ENCODE data around the gene EZR.

EZR gene

DNA sequence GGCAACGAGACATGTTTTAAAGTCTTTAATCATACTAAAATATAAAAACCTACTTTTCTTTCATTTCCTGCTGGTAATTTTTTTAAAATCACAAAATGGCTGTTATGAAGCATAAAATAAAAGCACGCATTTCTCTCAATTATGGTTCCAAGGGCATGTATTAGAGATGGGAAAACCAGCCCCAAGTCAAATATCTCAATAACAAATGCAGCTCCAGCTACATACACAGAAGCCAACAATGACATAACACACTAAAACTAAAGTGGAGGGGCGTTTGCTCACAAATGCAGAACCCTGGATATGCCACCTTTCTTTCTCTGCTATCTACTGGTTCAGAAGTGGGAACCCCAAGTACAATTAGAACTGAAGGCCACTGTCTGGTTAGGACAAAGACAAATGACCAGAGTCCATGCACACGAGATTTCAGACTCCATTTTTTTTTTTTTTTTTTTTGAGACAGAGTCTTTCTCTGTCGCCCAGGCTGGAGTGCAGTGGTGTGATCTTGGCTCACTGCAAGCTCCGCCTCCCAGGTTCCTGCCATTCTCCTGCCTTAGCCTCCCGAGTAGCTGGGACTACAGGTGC is 27.8 kb downstream of the EZR start:
- ChIA-PET POLR2A (no interaction called here), CTCF (interaction anchor here (0.6 to 6.7 kb wide), 8 partner anchors 9 to 182 kb away, joined by 3 to 66 read pairs (median 6); no protein-coding TSS in a partner anchor)
- no peak for DNase-seq (ENCODE audit: extremely low spot score)

DNA sequence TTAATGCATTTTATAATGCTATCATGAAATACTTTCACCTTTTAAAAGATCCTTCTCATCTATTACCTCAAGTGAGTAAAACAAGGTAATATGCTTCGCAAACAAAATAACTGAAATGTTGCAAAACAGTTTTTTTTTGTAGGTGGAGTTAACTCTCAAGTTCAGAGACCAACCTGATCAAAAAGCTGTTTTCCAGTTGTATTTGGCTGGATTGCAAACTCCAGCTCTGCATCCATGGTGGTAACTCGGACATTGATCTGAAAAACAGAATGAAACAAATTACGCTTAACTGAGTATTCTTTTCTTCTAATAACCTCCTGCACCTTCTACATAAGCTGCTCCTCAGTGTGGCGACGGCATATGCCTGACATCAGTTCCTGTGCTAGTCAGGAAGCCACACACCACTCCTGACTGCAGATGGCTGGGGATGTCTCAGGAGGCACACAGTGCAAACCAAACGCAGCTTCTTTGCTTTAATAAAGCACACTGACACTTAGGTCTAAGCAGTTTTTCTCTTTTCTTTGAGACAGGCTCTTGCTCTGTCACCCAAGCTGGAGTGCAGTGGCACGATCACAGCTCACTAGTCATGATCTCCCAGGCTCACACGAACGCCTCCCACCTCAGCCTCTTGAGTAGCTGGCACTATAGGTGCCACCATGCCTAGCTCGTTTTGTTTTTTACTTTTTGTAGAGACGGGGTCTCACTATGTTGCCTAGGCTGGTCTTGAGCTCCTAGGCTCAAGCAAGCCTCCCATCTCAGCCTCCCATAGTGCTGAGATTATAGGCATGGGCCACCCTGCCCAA is 29.9 kb downstream of the EZR start:
- ChIA-PET POLR2A (no interaction called here), CTCF (interaction anchor here (0.7 to 2.1 kb wide), 14 partner anchors 9 to 345 kb away, joined by 3 to 8 read pairs (median 3); no protein-coding TSS in a partner anchor)
- TF ChIP-seq, protein P1, sequence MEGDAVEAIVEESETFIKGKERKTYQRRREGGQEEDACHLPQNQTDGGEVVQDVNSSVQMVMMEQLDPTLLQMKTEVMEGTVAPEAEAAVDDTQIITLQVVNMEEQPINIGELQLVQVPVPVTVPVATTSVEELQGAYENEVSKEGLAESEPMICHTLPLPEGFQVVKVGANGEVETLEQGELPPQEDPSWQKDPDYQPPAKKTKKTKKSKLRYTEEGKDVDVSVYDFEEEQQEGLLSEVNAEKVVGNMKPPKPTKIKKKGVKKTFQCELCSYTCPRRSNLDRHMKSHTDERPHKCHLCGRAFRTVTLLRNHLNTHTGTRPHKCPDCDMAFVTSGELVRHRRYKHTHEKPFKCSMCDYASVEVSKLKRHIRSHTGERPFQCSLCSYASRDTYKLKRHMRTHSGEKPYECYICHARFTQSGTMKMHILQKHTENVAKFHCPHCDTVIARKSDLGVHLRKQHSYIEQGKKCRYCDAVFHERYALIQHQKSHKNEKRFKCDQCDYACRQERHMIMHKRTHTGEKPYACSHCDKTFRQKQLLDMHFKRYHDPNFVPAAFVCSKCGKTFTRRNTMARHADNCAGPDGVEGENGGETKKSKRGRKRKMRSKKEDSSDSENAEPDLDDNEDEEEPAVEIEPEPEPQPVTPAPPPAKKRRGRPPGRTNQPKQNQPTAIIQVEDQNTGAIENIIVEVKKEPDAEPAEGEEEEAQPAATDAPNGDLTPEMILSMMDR (IDR thresholded peaks at IDR 0.05; ENCODE audit: control extremely low read depth, extremely low read depth, low read depth, missing control alignments): no peak
- DNase-seq (ENCODE audit: extremely low spot score): no peak

More for the DNA sequence above, 27.8 kb downstream of the EZR start:
- TF ChIP-seq, protein P1 (IDR thresholded peaks at IDR 0.05; ENCODE audit: control extremely low read depth, extremely low read depth, low read depth, missing control alignments): no peak

GRCh38 chr6:158787395-158787794 is 31.8 kb downstream of the EZR start:
- POLR2A ChIA-PET: no interaction called here
- CTCF ChIA-PET: interaction anchor here (1.4 kb wide), 1 partner anchor 8 kb away, joined by 3 read pairs; no protein-coding TSS in a partner anchor
- no peak for DNase-seq (ENCODE audit: extremely low spot score)
- TF ChIP-seq, protein P1 (IDR thresholded peaks at IDR 0.05; ENCODE audit: control extremely low read depth, extremely low read depth, low read depth, missing control alignments): no peak

- no peak for DNase-seq (ENCODE audit: extremely low spot score)
- CTCF ChIA-PET: interaction anchor here (1.1 kb wide), 1 partner anchor 96 kb away, joined by 4 read pairs; no protein-coding TSS in a partner anchor
- TF ChIP-seq, protein P1 (IDR thresholded peaks at IDR 0.05; ENCODE audit: control extremely low read depth, extremely low read depth, low read depth, missing control alignments): no peak
- POLR2A ChIA-PET: no interaction called here
Measured at GRCh38 chr6:158786645-158787304, 32.4 kb downstream of the EZR start.

GRCh38 chr6:158785036-158785435 is 34.1 kb downstream of the EZR start:
- TF ChIP-seq, protein P1 (IDR thresholded peaks at IDR 0.05; ENCODE audit: control extremely low read depth, extremely low read depth, low read depth, missing control alignments): no peak
- ChIA-PET CTCF (interaction anchor here (1.4 to 1.8 kb wide), 3 partner anchors 8 to 188 kb away, joined by 4 to 7 read pairs (median 4); no protein-coding TSS in a partner anchor), POLR2A (no interaction called here)
- no peak for DNase-seq (ENCODE audit: extremely low spot score)

GRCh38 chr6:158784505-158784904 is 34.7 kb downstream of the EZR start:
- DNase-seq (ENCODE audit: extremely low spot score): no peak
- ChIA-PET CTCF (interaction anchor here (1.4 to 1.8 kb wide), 3 partner anchors 9 to 188 kb away, joined by 4 to 7 read pairs (median 4); no protein-coding TSS in a partner anchor), POLR2A (no interaction called here)
- TF ChIP-seq, protein P1 (IDR thresholded peaks at IDR 0.05; ENCODE audit: control extremely low read depth, extremely low read depth, low read depth, missing control alignments): no peak
